AG20443 (cell line): ENCODE data around the gene ACP1.

ENCODE experiments used
- DNase-seq: peaks from one replicate; pipeline ENCODE4 v3.0.0; 2012; ENCODE audit warnings: low spot score, mixed read lengths

Gene ACP1

GRCh38 chr2:280650-281110, 15.9 kb downstream of the ACP1 start:
- DNase-seq: no peak

GRCh38 chr2:281381-281780, 16.6 kb downstream of the ACP1 start:
- DNase-seq: no peak

- no peak for DNase-seq
Observed at GRCh38 chr2:282371-283263, 17.9 kb downstream of the ACP1 start.

GRCh38 chr2:283996-284794, 19.4 kb downstream of the ACP1 start:
- no peak for DNase-seq

GRCh38 chr2:284896-285492, 20.2 kb downstream of the ACP1 start:
- DNase-seq: no peak

GRCh38 chr2:285531-285930, 20.8 kb downstream of the ACP1 start:
- DNase-seq: peak; percentile 81

- no peak for DNase-seq
Observed at GRCh38 chr2:286035-286434, 21.3 kb downstream of the ACP1 start.

GRCh38 chr2:286774-287392, 22.1 kb downstream of the ACP1 start:
- no peak for DNase-seq

- DNase-seq: peak; percentile 45
Observed at GRCh38 chr2:287471-287885, 22.7 kb downstream of the ACP1 start.

GRCh38 chr2:287911-288757, 23.4 kb downstream of the ACP1 start, which contains the start of gene ALKAL2:
ALKAL2 (minus strand) TSS chr2:288091; CDS start chr2:287835, 256 bp downstream.
- peak; percentile 33 for DNase-seq

GRCh38 chr2:288758-289361, 24.1 kb downstream of the ACP1 start:
- DNase-seq: no peak

GRCh38 chr2:289362-290089, 24.8 kb downstream of the ACP1 start:
- peak; percentile 44 for DNase-seq

- peak; percentile 88 for DNase-seq
Observed at GRCh38 chr2:290090-290722, 25.5 kb downstream of the ACP1 start.

GRCh38 chr2:295090-295489, 30.3 kb downstream of the ACP1 start:
- no peak for DNase-seq

- DNase-seq: no peak
Observed at GRCh38 chr2:296354-296753, 31.6 kb downstream of the ACP1 start.

GRCh38 chr2:305366-305765, 40.6 kb downstream of the ACP1 start:
- no peak for DNase-seq

GRCh38 chr2:309148-309953, 44.6 kb downstream of the ACP1 start:
- DNase-seq: no peak

GRCh38 chr2:309954-310510, 45.3 kb downstream of the ACP1 start:
- no peak for DNase-seq
